CD4-positive, alpha-beta T cell treated with Interleukin-17A for 4 hours (primary cell): Measurements from ENCODE around the gene ST6GAL1.
A peak's percentile ranks its signal among the peaks of the same experiment; 100 is the strongest.
"Not testable (repeated sequence)": the region's sequence is repeated elsewhere in the genome, so short reads cannot be mapped to it uniquely, and the experiment has no call there.

ENCODE experiments used
- DNase-seq: peaks from one replicate; pipeline ENCODE4 v3.0.0-alpha.2; 2020; ENCODE audit warnings: mixed read lengths

The ST6GAL1 gene

DNA sequence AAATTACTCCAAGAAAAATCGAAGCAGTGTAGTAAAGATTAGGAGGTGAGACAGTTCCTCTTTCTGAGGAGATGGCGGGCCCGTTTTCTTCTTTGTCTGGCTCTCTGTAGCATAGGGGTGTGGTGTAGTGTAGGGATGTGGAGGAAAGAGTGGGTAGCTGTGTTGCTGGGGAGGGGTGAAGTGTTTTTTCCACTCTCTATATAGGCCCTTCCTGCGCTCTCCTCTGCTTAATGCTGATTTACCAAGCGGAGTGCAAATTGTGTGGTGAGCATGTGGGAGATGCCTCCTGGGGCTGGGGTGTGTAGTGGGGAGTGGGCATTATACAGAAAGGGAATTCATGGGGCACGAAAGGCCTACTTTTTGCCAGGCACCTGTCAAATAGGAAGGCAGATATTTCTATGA lies 94.9 kb downstream of the ST6GAL1 start:
- peak; percentile 67 for DNase-seq

DNA sequence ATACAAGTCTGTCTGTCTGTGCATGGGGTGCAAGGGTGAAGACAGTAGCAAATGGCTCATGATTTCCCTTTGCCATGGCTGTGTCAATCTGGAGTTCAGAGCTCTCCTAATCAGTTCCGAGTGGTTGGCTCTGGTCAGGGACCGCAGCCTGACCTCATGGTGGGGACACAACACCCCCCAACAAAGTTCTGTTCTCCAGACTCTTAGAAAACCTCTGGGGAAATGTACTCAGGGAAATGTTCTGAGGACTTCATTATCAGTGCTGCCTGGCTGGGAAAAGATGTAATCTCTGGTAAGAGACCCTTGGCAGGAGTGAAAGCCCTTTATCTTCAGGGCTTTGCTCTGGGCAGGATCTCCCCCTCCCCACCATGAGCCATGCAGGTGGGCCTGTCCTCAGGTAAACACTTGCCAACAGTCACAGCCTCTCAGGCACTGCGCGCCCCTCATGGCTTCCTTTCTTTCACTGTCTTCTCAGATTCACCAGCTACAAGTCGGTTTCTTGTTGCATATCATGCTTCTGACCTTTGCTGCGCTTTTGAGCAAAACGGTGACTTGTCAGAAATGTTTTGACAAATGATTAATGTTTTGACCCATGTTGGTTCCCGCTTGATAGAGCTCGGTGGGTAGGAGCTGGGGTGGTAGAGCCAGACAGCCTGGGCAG lies 95.5 kb downstream of the ST6GAL1 start:
- DNase-seq: peak; percentile 63

GRCh38 chr3:187026317-187026670 lies 96.0 kb downstream of the ST6GAL1 start:
- no peak for DNase-seq

- peak; percentile 84 for DNase-seq
Observed at GRCh38 chr3:187027531-187028278, 97.4 kb downstream of the ST6GAL1 start.

DNA sequence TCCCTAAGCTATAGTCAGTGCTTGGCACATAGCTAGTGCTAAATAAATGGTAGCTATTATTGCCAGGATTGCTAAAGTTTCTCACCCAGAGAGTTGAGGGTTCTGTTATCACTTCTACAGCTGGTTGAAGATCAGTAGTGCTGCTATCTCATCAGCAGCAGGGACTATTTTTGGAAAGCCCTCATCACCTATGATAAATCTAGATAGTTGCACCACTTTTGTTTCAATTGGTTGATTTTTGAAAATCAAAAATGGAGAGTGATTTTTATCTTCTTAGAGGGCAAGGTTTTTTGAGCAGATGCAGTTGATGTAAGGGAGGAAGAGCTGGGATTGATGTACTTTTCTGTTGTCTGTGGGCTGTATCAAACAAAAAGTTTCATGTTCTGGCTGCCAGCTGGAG lies 101.6 kb downstream of the ST6GAL1 start:
- DNase-seq: no peak

DNA sequence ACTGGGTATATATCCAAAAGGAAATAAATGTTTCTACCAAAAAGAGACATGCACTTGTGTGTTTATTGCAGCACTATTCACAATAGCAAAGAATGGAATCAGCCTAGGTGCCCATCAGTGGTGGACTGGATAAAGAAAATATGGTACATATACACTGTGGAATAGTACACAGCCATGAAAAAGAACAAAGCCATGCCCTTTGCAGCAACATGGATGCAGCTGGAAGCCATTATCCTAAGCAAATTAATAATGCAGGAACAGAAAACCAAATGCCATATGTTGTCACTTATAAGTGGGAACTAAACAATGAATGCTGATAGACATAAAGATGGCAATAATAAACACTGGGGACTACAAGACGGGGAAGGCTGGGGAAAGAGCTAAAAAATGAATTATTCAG lies 106.1 kb downstream of the ST6GAL1 start:
- no peak for DNase-seq

DNA sequence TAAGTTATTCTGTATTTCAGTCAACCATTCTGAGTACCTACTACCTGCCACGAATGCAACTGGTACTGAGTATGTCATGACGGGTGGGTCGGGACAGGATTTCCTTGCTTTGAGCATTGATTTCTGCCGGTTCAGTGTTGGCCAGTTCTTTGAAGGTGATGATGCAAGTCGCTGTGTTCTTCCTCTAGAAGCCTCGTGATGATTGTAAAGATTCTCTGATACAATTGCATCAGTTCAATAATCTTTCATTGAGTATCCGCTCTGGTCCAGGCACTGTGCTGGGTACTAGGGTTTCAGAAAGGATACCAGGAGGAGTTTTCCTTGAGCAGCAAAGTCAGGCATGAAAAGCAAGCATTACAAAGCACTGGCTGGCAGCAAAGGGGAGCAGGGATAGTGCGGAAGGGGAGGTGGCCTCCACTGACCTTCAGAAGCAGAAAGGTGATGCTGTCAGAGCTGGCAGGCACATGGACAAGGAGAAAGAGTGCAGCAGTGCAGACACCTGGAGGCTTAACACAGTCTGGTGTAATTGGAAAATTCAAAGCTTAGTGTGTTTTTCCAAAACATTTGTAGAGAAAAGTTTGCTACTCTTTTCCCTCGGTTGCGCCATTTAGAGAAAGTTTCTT lies 108.9 kb downstream of the ST6GAL1 start:
- peak; percentile 57 for DNase-seq

GRCh38 chr3:187039723-187040414 lies 109.5 kb downstream of the ST6GAL1 start:
- DNase-seq: no peak

DNA sequence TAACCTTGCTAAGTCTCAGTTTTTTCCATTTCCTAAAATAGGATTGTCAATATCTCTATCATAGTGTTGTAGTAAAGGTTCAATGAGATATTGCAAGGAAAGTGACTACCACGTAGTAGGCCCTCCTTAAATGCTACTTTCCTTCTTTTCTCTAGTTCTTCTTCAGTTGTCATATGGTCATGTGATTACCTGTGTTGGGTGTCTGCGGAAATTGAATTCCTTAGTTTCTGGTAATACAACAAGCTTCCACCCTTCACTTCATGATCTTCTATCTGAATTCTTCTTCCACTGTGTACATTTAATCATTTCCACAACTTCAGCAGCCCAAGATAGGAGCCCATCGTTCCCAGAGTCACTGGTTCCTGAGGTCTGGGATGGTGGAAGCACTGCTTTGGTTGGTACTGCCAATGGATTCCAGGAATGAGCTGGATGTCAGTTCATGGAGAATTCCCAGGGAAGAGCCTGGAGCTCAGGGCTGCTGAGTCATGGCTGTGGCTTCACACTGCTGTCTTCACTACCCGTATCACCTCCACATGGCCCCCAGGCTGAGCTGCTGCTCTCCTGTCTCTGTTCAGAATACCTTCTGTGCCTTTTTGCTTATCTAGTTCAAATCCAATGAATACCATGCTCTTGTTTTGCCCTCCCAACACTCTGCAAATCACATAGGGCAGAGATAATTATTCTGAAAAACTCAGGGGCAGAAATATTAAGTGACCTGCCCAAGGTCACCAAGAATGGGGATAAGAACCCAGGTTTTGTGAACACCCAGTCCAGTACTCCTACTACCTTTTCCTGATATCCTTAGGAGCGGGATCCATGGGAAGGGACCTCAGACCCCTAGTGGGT lies 110.4 kb downstream of the ST6GAL1 start:
- DNase-seq: peak; percentile 32

DNA sequence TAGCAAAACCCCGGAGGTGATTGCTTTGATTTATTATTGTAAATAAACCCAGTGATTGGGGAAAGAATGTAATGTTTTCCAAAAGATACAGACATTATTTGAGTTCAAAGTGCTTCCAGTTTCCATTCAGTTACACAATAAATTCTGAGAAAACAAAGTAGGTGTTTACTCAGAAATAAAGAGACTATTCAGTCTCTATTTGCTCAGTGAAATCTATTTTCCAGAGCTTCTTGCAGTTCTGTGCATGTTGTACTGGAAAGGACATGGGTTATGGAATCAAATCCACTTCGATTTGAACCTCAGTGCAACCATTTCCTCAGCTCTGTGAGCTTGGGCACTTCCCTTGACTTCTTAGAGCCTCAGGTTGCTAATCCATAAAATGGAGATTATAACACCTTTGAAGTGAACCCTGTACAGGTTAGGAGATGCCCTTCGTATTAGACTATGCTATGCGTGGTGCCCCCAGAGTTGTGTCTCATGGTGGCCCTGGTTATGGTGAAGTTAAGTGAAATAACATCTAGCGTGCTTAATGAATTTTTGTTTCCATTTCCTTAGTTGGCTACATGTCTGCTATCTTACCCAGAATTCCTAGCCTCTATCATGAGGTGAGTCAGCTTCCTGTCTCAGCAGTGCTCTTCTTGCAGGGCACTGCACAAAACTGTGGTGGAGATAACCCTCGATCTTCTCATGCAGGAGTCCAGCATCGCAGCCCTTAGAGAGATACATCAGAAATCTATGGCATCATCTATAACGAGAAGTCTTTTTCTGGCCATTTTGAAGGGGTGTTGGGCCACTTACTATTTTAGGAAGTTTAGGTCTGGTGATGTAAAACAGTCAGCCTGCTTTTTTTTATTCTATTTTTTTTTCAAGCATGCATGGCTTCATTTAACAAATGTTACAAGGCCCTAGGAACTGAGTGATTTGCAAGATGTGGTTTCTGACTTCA lies 111.3 kb downstream of the ST6GAL1 start:
- peak; percentile 69 for DNase-seq

DNA sequence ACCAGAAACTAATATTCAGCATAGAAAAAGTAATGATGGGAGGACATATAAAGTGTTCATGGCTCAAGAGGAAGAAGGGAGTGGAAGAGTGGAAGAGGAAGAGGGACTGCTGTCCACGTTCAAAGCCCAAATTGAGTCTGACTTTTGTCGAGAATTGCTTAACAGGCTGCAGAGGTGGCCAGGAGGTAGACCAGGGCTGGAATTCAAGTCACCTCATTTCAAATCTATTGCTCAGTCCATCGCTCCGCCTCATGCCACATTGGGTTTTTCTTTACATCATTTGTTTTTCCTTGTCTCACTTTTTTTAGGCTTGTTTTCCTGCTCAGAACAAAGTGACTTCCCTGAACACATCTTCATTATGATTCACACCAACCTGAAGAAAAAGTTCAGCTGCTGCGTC lies 112.0 kb downstream of the ST6GAL1 start:
- DNase-seq: peak; percentile 23

- no peak for DNase-seq
Observed at GRCh38 chr3:187042874-187043458, 112.6 kb downstream of the ST6GAL1 start.

DNA sequence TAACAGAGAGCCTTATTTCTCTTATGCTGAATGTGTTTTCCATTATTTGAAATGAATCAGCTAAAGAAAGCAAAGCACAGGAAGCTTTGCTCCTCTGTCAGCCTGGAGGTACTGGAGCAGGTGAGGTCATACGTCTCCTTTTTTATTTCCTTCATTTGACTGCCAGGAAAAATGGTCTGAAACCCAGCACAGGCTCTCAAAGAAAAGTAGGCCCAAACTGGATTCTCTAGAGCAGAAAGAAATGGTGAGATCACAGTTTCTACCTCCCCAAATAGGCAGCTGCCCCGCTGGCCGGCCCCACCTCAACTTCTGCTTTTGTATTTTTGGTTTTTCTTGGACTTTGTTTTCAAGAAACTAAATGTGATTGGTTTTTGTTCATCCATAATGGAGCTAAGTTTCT lies 113.9 kb downstream of the ST6GAL1 start:
- peak; percentile 35 for DNase-seq

DNA sequence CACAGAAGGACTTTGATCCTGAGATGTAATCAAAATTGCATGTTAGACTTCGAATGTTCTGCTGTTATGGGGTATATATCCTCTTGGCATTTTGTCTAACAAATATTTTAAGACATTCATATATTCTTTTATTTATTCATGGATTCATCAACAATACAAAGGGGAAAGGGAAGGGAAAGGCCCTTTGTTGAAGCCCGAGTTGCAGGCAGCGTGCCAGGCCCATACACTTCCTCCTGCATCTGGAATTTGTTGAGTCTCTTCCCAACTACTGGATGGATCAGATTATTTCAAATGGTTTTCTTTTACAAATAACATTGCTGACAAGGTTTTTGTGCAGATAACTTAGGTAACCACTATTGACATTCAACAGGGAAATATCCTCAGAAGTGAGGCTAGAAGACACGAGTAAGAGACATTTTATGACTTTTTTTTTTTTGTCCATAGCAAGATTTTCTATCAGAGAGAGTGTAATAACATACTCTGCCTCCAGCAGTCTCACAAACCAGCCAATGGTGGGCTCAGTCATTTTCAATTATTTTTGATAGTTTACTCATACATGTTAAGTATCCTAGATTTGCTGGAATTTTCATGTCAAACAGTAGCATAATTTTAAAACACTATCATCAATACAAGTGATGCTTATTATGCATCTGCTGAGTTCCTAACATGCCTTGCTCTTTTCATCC lies 114.7 kb downstream of the ST6GAL1 start:
- DNase-seq: no peak

GRCh38 chr3:187046033-187046432 lies 115.7 kb downstream of the ST6GAL1 start:
- DNase-seq: no peak

DNA sequence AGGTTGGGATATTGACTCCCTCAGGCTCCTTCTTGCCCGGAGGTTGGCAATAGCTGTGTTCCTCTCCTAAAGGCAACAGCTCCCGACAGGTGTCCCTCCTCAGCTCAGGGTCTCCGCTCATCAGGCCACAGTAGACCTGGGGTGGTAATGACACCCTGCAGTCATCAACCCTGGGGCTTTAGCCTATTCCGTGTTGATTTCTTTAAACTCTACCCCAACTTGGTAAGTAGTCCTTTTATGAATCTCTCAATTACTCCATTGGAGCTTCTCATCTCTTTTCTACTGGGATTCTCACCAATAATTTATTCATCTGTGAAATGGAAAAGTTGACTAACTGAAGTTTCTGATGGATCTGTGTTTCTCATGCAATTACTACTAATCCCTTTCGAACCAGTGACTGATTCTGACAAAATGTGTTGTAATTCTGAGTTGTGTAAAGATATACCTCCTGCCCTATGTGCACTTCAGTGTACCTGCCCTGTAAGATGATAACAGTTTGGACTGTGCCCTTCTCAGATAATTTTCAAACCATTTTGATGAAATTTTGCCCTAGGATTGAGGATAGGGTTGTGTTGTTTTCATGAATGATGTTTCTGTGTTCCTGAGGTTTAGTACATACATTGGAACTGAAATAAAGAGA lies 119.3 kb downstream of the ST6GAL1 start:
- DNase-seq: no peak

GRCh38 chr3:187051066-187051465 lies 120.7 kb downstream of the ST6GAL1 start:
- DNase-seq: no peak

- DNase-seq: no peak
Observed at GRCh38 chr3:187051724-187052366, 121.5 kb downstream of the ST6GAL1 start.

DNA sequence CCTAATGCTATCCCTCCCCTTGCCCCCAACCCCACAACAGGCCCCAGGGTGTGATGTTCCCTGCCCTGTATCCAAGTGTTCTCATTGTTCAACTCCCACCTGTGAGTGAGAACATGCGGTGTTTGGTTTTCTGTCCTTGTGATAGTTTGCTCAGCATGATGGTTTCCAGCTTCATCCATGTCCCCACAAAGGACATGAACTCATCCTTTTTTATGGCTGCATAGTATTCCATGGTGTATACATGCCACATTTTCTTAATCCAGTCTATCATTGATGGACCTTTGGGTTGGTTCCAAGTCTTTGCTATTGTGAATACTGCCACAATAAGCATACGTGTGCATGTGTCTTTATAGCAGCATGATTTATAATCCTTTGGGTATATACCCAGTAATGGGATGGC lies 122.1 kb downstream of the ST6GAL1 start:
- not testable (repeated sequence) for DNase-seq
